Fibroblast of mammary gland (primary cell): ENCODE measurements around the gene TSEN2.
"Not testable (repeated sequence)": the region's sequence is repeated elsewhere in the genome, so short reads cannot be mapped to it uniquely, and the experiment has no call there.

ENCODE experiments used
- DNase-seq: peaks from one replicate; pipeline ENCODE4 v3.0.0-alpha.2; 2010; ENCODE audit warnings: low read depth
- H3K4me3 ChIP-seq: 2 replicates; pipeline ENCODE4 v1.5.1; 2011; ENCODE audit warnings: low read depth, mild to moderate bottlenecking, low read length, moderate library complexity; ENCODE audit not compliant: control insufficient read depth
- CTCF ChIP-seq: conservative IDR thresholded peaks from 2 replicates; pipeline ENCODE4 v1.5.1; 2011; ENCODE audit warnings: low read depth, low read length, inconsistent platforms; ENCODE audit not compliant: control insufficient read depth, insufficient read depth

Gene TSEN2

DNA sequence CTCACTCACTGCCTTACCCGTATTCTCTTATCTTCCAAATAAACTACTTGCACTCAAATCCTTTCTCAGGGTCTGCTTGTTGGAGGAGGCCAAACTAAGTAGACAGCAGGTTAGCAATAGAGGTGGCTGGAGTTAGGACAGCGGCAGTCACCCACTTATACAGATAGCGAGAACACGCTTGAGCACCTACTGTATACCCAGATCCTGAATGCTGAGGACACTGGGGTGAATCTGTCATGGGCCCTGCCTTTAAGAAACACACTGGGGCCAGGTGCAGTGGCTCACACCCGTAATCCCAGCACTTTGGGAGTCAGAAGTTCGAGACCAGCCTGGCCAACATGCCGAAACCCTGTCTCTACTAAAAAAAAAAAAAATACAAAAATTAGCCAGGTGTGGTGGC lies 38.0 kb upstream of the TSEN2 start:
- no peak for DNase-seq
- H3K4me3 ChIP-seq = no peak overlapping the region
- no peak for TF ChIP-seq CTCF

DNA sequence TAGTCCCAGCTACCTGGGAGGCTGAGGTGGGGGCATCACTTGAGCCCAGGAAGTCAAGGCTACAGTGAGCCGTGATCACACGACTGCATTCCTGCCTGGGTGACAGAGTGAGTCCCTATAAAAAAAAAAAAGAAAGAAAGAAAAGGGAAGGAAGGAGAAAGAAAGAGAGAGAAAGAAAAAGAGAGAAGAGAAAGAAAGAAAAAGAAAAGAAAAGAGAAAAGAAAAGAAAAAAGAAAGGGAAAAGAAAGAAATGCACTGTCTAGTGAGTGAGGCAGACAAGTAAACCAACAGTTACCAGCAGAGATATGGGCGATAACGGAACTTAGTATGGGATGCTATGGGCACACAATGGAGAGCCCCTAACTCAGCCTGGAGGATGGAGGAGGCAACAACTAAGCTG lies 37.2 kb upstream of the TSEN2 start:
- no peak for DNase-seq
- H3K4me3 ChIP-seq = no peak overlapping the region
- TF ChIP-seq CTCF = no peak

- not testable (repeated sequence) for DNase-seq, H3K4me3 ChIP-seq
Observed at GRCh38 chr3:12448404-12449202, 35.7 kb upstream of the TSEN2 start.

DNA sequence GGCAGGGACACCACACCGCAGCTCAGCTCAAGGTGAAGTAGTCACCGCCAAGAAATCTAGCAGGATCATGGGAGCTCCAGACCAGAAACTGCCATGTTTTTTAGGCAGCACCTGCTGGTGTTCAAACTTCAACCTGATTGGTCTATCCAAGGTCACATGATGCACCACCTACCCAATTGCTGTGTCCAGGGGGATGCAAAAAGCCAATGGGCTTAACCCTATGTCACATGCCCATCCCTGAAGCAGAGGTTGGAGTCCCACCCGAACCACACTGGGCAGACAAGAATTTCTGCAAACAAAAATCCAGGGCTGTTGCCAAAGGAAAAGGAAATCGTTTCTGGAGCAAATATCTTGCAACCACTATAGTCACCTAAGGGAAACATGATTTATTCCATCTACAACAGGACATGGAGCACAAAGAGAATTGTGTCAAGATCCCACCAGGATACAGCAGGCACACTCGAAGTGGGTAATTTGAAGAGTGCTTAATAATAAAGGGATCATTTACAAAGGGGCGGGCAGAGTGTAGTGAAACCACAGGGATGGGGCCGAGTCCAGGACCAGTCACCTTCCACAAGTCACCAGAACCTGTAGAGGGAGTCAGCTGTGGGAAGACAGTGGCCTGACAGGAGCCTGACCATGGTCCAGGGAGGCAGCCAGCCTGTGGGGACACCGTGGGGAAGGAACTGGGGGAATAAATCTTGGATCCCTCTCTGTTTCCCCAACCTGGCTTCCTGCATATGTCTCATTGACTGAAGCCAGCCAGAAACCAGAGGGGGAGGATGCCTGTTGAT lies 34.2 kb upstream of the TSEN2 start:
- DNase-seq = no peak
- no peak overlapping the region for H3K4me3 ChIP-seq
- no peak for TF ChIP-seq CTCF

- DNase-seq = no peak
- TF ChIP-seq CTCF = no peak
Observed at GRCh38 chr3:12451481-12451880, 32.8 kb upstream of the TSEN2 start.

DNA sequence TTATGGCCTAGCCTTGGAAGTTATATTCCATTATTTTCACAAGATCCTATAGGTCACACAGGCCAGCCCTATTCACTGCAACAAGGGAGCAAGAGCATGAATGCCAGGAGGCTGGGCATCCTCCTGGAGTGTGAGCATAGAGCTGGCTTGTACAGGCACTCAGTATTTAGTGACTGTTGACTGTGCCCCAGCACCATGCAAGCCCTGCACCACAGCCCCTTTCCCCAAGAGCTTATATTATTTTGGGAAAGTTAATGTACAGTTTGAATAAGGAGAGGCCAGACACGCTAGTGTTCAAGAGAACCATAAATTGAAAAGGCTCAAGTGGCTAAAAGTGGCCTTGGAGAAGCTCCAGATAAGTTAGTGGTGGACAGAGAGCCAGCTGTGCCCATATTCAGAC lies 32.3 kb upstream of the TSEN2 start:
- no peak for TF ChIP-seq CTCF
- no peak for DNase-seq
- H3K4me3 ChIP-seq = no peak overlapping the region

More at GRCh38 chr3:12451481-12451880, 32.8 kb upstream of the TSEN2 start:
- no peak overlapping the region for H3K4me3 ChIP-seq
